SU-DHL-6 (cell line): ENCODE data around the gene NOL9.
A peak's percentile ranks its signal among the peaks of the same experiment; 100 is the strongest.

ENCODE experiments used
- H2AFZ ChIP-seq: fragments of 200-600 bp; sonication (generic); 2 replicates; pipeline ENCODE4 v1.6.1; 2014; ENCODE audit warnings: low read depth, mild to moderate bottlenecking, moderate library complexity, mixed read lengths, antibody characterized with exemption, low read length; ENCODE audit not compliant: severe bottlenecking
- H3F3A ChIP-seq: fragments of 200-600 bp; shearing (Covaris generic); 2 replicates; pipeline ENCODE4 v1.6.0; 2016; ENCODE audit warnings: antibody characterized with exemption, mild to moderate bottlenecking; ENCODE audit not compliant: insufficient read depth
- H3K27ac ChIP-seq: fragments of 200-600 bp; sonication (generic); 2 replicates; pipeline ENCODE4 v1.5.1; 2016; ENCODE audit warnings: low read depth, mild to moderate bottlenecking, low read length, moderate library complexity, mixed read lengths
- H3K27me3 ChIP-seq: fragments of 200-600 bp; sonication (generic), shearing (Covaris generic); 2 replicates; pipeline ENCODE4 v1.6.0; 2014; ENCODE audit warnings: mild to moderate bottlenecking, low read length
- H3K36me3 ChIP-seq: fragments of 200-600 bp; sonication (generic); 2 replicates; pipeline ENCODE4 v1.6.1; 2014; ENCODE audit warnings: mild to moderate bottlenecking, low read length, mixed read lengths
- H3K4me2 ChIP-seq: fragments of 300-600, 200-600 bp; shearing (Covaris generic), sonication (generic); 2 replicates; pipeline ENCODE4 v1.6.0; 2014; ENCODE audit warnings: low read length, low read depth, mild to moderate bottlenecking; ENCODE audit not compliant: poor library complexity, severe bottlenecking
- H3K4me3 ChIP-seq: fragments of 200-600 bp; sonication (generic); 2 replicates; pipeline ENCODE4 v1.5.1; 2014; ENCODE audit warnings: antibody characterized with exemption, low read length, mild to moderate bottlenecking, mixed read lengths; ENCODE audit not compliant: insufficient read depth, poor library complexity, severe bottlenecking
- H3K79me2 ChIP-seq: fragments of 200-600 bp; sonication (generic); 2 replicates; pipeline ENCODE4 v1.6.1; 2014; ENCODE audit warnings: mild to moderate bottlenecking, low read length, moderate library complexity; ENCODE audit not compliant: insufficient read depth
- H3K9ac ChIP-seq: fragments of 200-600 bp; sonication (generic); 2 replicates; pipeline ENCODE4 v1.7.0; 2014; ENCODE audit warnings: mild to moderate bottlenecking, low read length
- H3K9me2 ChIP-seq: fragments of 200-600 bp; sonication (generic); replicated peaks from 2 replicates; pipeline ENCODE4 v1.6.1; 2014; ENCODE audit warnings: low read length; ENCODE audit not compliant: insufficient read depth
- H3K9me3 ChIP-seq: fragments of 200-600 bp; sonication (generic); 2 replicates; pipeline ENCODE4 v1.6.1; 2014; ENCODE audit warnings: low read length, mixed read lengths; ENCODE audit not compliant: insufficient read depth
- H4K20me1 ChIP-seq: fragments of 200-600 bp; sonication (generic); 2 replicates; pipeline ENCODE4 v1.6.1; 2014; ENCODE audit warnings: low read depth, mild to moderate bottlenecking, antibody characterized with exemption, low read length, moderate library complexity, mixed read lengths
- CTCF ChIP-seq: fragments of 200-600 bp; sonication (generic); IDR thresholded peaks from one replicate; pipeline ENCODE4 v1.5.1; 2017; ENCODE audit warnings: antibody characterized with exemption, mild to moderate bottlenecking, low read length, moderate library complexity; ENCODE audit not compliant: insufficient read depth, poor library complexity, severe bottlenecking
- EZH2phosphoT487 ChIP-seq: fragments of 200-600 bp; sonication (generic), shearing (Covaris generic); conservative IDR thresholded peaks from 2 replicates; pipeline ENCODE4 v1.6.1; 2018; ENCODE audit warnings: mild to moderate bottlenecking, antibody characterized with exemption, low read length, moderate library complexity, mixed read lengths

The NOL9 gene

GRCh38 chr1:6554031-6554906, at the start of gene NOL9:
Gene NOL9, minus strand, starts transcription at chr1:6554513. Its CDS starts 11 bp downstream, at chr1:6554502.
- Histone ChIP-seq H3K27ac (peak within 1 kb of the TSS; percentile 33; the same call in 1 of the 2 replicates), H3K79me2 (peaks cover 19% of the 10 kb centered on the region), H3K9me3 (no peaks in the 10 kb centered on the region)

GRCh38 chr1:6603238-6603914, 49.1 kb upstream of the NOL9 start:
- peaks cover 10% of the 10 kb centered on the region; the same call in 1 of the 2 replicates for H3F3A ChIP-seq
- H3K4me3 ChIP-seq = peak overlapping the region; percentile 56
- H3K36me3 ChIP-seq = no peaks in the 10 kb centered on the region
- H3K27ac ChIP-seq = no peak overlapping the region
- no peaks in the 10 kb centered on the region for H3K79me2 ChIP-seq
- H3K27me3 ChIP-seq = no peaks in the 10 kb centered on the region
- no peak for TF ChIP-seq CTCF
- no peak for TF ChIP-seq EZH2phosphoT487
- peak overlapping the region; percentile 76 for H2AFZ ChIP-seq
- no peaks in the 10 kb centered on the region for H4K20me1 ChIP-seq
- H3K4me2 ChIP-seq = peak overlapping the region; percentile 80
- peak overlapping the region; percentile 63 for H3K9ac ChIP-seq
- H3K9me3 ChIP-seq = no peaks in the 10 kb centered on the region
- H3K9me2 ChIP-seq = no peaks in the 10 kb centered on the region

More at GRCh38 chr1:6554031-6554906, at the start of gene NOL9:
- H3K36me3 ChIP-seq = no peaks in the 10 kb centered on the region; the same call in 1 of the 2 replicates
- no peaks in the 10 kb centered on the region for H3K9me2 ChIP-seq
- H3K4me3 ChIP-seq = peak within 1 kb of the TSS; percentile 87
- peak within 1 kb of the TSS; percentile 99 for H2AFZ ChIP-seq
- H3K27me3 ChIP-seq = no peaks in the 10 kb centered on the region
- H4K20me1 ChIP-seq = peaks cover 3% of the 10 kb centered on the region; the same call in 1 of the 2 replicates
- H3F3A ChIP-seq = no peaks in the 10 kb centered on the region
- peak within 1 kb of the TSS; percentile 90 for H3K9ac ChIP-seq
- H3K4me2 ChIP-seq = peak within 1 kb of the TSS; percentile 100
- no peak for TF ChIP-seq EZH2phosphoT487
- peak; percentile 84 for TF ChIP-seq CTCF

- H3F3A ChIP-seq = peaks cover 10% of the 10 kb centered on the region; the same call in 1 of the 2 replicates
- peak within 1 kb of the TSS; percentile 93 for H2AFZ ChIP-seq
These were observed 48.4 kb upstream of the NOL9 start, which contains the start of gene KLHL21 for GRCh38 chr1:6602669-6603237. Gene KLHL21, minus strand, starts transcription at chr1:6602869. Its CDS starts 52 bp downstream, at chr1:6602817.

More at GRCh38 chr1:6602669-6603237, 48.4 kb upstream of the NOL9 start, which contains the start of gene KLHL21:
- Histone ChIP-seq H3K27me3 (no peaks in the 10 kb centered on the region), H3K79me2 (no peaks in the 10 kb centered on the region), H3K4me3 (peak within 1 kb of the TSS; percentile 56), H3K9me2 (no peaks in the 10 kb centered on the region), H4K20me1 (no peaks in the 10 kb centered on the region), H3K36me3 (no peaks in the 10 kb centered on the region), H3K27ac (no peak within 1 kb of the TSS), H3K9me3 (no peaks in the 10 kb centered on the region), H3K4me2 (peak within 1 kb of the TSS; percentile 80), H3K9ac (peak within 1 kb of the TSS; percentile 63)
- TF ChIP-seq CTCF (no peak), EZH2phosphoT487 (no peak)
